Heart right ventricle (tissue), 16 donors: ENCODE results near the gene IL31. TPM values are rescaled to one million over a fixed set of nuclear protein-coding genes. Genes with fewer than 3 reads are reported as not detected.

Source experiments
- ATAC-seq, 8 donors: fragments of 200-7000 bp; cut with Tn5 transposase; one replicate each; pipeline ENCODE4 v1.9.1; 2020; ENCODE audit warnings: mild to moderate bottlenecking in 8 of 8, moderate library complexity in 8 of 8, moderate number of reproducible peaks in 1 of 8
- DNase-seq, 2 donors: peaks; one replicate each; pipeline ENCODE4 v3.0.0-alpha.2; 2020
- H3K27ac ChIP-seq, 10 donors: fragments of 200-600 bp; sonication (generic) in 2 of 10; one replicate each; pipeline versions ENCODE4 v1.5.0 to v1.8.0; 2020 to 2022; ENCODE audit warnings: mild to moderate bottlenecking in 3 of 10
- H3K27me3 ChIP-seq, 7 donors: fragments of 200-600 bp; one replicate each; pipeline ENCODE4 v1.8.0; 2021 to 2022; ENCODE audit warnings: mild to moderate bottlenecking in 2 of 7
- H3K36me3 ChIP-seq, 9 donors: fragments of 200-600 bp; sonication (generic) in 1 of 9; one replicate each; pipeline versions ENCODE4 v1.5.0 to v1.8.0; 2020 to 2022; ENCODE audit warnings: mild to moderate bottlenecking in 2 of 9
- H3K4me1 ChIP-seq, 9 donors: fragments of 200-600 bp; sonication (generic) in 1 of 9; one replicate each; pipeline versions ENCODE4 v1.5.0 to v1.8.0; 2020 to 2022; ENCODE audit warnings: mild to moderate bottlenecking in 4 of 9
- H3K4me3 ChIP-seq, 10 donors: fragments of 200-600 bp; sonication (generic) in 2 of 10; one replicate each; pipeline versions ENCODE4 v1.5.0 to v1.8.0; 2020 to 2022; ENCODE audit warnings: mild to moderate bottlenecking in 7 of 10, moderate library complexity in 2 of 10
- H3K9me3 ChIP-seq, 11 donors: fragments of 200-600 bp in 10 of 11; sonication (generic) in 2 of 11; one replicate each; pipeline versions ENCODE4 v1.5.0 to v1.8.0; 2013 to 2022; ENCODE audit warnings: mild to moderate bottlenecking in 2 of 11, control low read depth in 1 of 11, moderate library complexity in 1 of 11
- CTCF ChIP-seq, 9 donors: fragments of 200-600 bp; sonication (generic) in 2 of 9; IDR thresholded peaks; one replicate each; pipeline versions ENCODE4 v1.5.0 to v1.8.0; 2021 to 2022; ENCODE audit warnings: antibody characterized with exemption in 9 of 9, mild to moderate bottlenecking in 5 of 9, moderate library complexity in 1 of 9
- WGBS, 2 donors: extraction: QIAGEN DNeasy Blood & Tissue Kit; methylation state at CpG; one replicate each; pipeline ENCODE4 v1.1.7; 2013; ENCODE audit warnings: inconsistent platforms in 1 of 2; 5-methylcytosine and 5-hydroxymethylcytosine counted together
- intact Hi-C, 10 donors: fragments of 100-400 bp; cut with DNase I; formaldehyde crosslinking; loops; one replicate each; pipeline versions ENCODE4 v1.11.1 to v1.14.2; 2022
- polyA plus RNA-seq, 2 donors: library from polyadenylated mRNA; stranded (reverse); fragments of 200-250 nt; gene quantifications; one replicate each; pipeline ENCODE4 v1.2.3, GENCODE V29; 2013
- total RNA-seq, 10 donors: library from RNA; stranded (reverse); fragmentation: NEBNext Ultra II Directional in 3 of 10; extraction: Animal tissue kit (Norgen Biotek cat#: 25700) in 3 of 10; gene quantifications; one replicate each; pipeline versions ENCODE4 v1.2.1 to v1.2.4, GENCODE V29; 2021 to 2023
- donor health status: Arrhythmogenic right ventricular cardiomyopathy.
- donor health status: ischemic (EF 13 %, LVEDD 7.1; RV severe dilation, severe dysfunction).
- donor health status: healthy with polysubstance abuse.
- donor health status: DM: no; HTN: yes; CAD: no.
- donor health status: DM: no; HTN: no; CAD: no.
- donor health status: ischemic (EF 25% LVEDD 6.9; RV normal size, moderate dysfunction).
- donor health status: ischemic (EF 25% LVEDD 5.7; RV mildly dilated, moderate dysfunction).
- donor health status: healthy.
- donor health status: DM: yes; HTN: yes; CAD: no.
- donor health status: Ischemic cardiomyopathy.
- donor health status: ischemic (EF 35%, LVEDD 5.7; RV mildly dilated, moderate dysfunction).
- donor health status: nonischemic (EF 11% LVEDD 7.7; RV severe dilation, severe dysfunction).
- donor health status: DM: yes; HTN: yes; CAD: no.
- donor health status: PGD.
- donor health status: ischemic (EF 29% LVEDD 5.4; RV normal size, mild dysfunction).
- donor health status: nonischemic (EF 23%, LVEDD 6.1; RV moderate dilation, normal function).

Gene IL31
- total and polyA plus RNA-seq, 12 donors = not detected

- 90 to 91% methylated on average over 17 of the region's 17 CpGs for WGBS, 2 donors
- no peak overlapping the region for H3K27ac ChIP-seq
- ATAC-seq = no peak
- DNase-seq = no peak
- no peaks in the 10 kb centered on the region for H3K27me3 ChIP-seq
- peaks cover under 1 to 30% (median 19%) of the 10 kb centered on the region in 9 donors for H3K4me1 ChIP-seq
- intact Hi-C loops = loop anchor here in 2 of 10 donors (2.0 to 5.0 kb wide), 2 partner anchors 61 to 62 kb away; no protein-coding TSS in a partner anchor
- H3K9me3 ChIP-seq = no peaks in the 10 kb centered on the region
- H3K36me3 ChIP-seq = peaks cover 0 to 85% (median 64%) of the 10 kb centered on the region in 9 donors
- no peak overlapping the region for H3K4me3 ChIP-seq
- no peak for TF ChIP-seq CTCF (IDR thresholded peaks at IDR 0.05)
These were observed 43.9 kb downstream of the IL31 start for GRCh38 chr12:122130150-122130549.

GRCh38 chr12:122129131-122129530, 44.9 kb downstream of the IL31 start:
- TF ChIP-seq CTCF (IDR thresholded peaks at IDR 0.05) = no peak
- H3K36me3 ChIP-seq = peaks cover 0 to 75% (median 54%) of the 10 kb centered on the region in 9 donors
- peak in 1 of 8 donors; percentile 17 for ATAC-seq
- H3K27ac ChIP-seq = no peak overlapping the region
- intact Hi-C loops = loop anchor here in 4 of 10 donors (5.0 to 10.0 kb wide), 3 partner anchors 174 to 214 kb away; partner anchors contain the start of gene CFAP251 (in 4 of the 4)
- no peaks in the 10 kb centered on the region for H3K9me3 ChIP-seq
- no peaks in the 10 kb centered on the region for H3K27me3 ChIP-seq
- H3K4me1 ChIP-seq = peaks cover 4 to 37% (median 24%) of the 10 kb centered on the region in 9 donors
- WGBS, 2 donors = 90 to 94% methylated on average over 13 of the region's 13 CpGs
- no peak overlapping the region for H3K4me3 ChIP-seq
- no peak for DNase-seq

- Histone ChIP-seq H3K4me1 (peaks cover 4 to 41% (median 27%) of the 10 kb centered on the region in 9 donors), H3K27me3 (no peaks in the 10 kb centered on the region), H3K36me3 (peaks cover 0 to 68% (median 47%) of the 10 kb centered on the region in 9 donors), H3K4me3 (no peak overlapping the region), H3K9me3 (no peaks in the 10 kb centered on the region), H3K27ac (no peak overlapping the region)
- no peak for DNase-seq
- no peak for ATAC-seq
- TF ChIP-seq CTCF (IDR thresholded peaks at IDR 0.05) = no peak
- 47 to 67% methylated on average over 5 of the region's 5 CpGs for WGBS, 2 donors
- intact Hi-C loops = loop anchor here in 4 of 10 donors (5.0 to 10.0 kb wide), 3 partner anchors 174 to 214 kb away; partner anchors contain the start of gene CFAP251 (in 4 of the 4)
These were observed 45.5 kb downstream of the IL31 start for GRCh38 chr12:122128481-122128880.

GRCh38 chr12:122127839-122128238, 46.2 kb downstream of the IL31 start:
- DNase-seq = no peak
- WGBS, 2 donors = 52 to 81% methylated on average over 12 to 13 of the region's 13 CpGs
- no peak overlapping the region for H3K27ac ChIP-seq
- no peaks in the 10 kb centered on the region for H3K27me3 ChIP-seq
- intact Hi-C loops = loop anchor here in 4 of 10 donors (5.0 to 10.0 kb wide), 3 partner anchors 173 to 213 kb away; partner anchors contain the start of gene CFAP251 (in 4 of the 4)
- no peak overlapping the region for H3K4me3 ChIP-seq
- no peak for TF ChIP-seq CTCF (IDR thresholded peaks at IDR 0.05)
- ATAC-seq = no peak
- peaks cover 0 to 62% (median 42%) of the 10 kb centered on the region in 9 donors for H3K36me3 ChIP-seq
- peaks cover 8 to 47% (median 33%) of the 10 kb centered on the region in 9 donors for H3K4me1 ChIP-seq
- H3K9me3 ChIP-seq = no peaks in the 10 kb centered on the region
